Glutamatergic neuron (in vitro differentiated cells): ENCODE results near the gene HSPG2. TPM values are rescaled to one million over a fixed set of nuclear protein-coding genes. Genes with fewer than 3 reads are reported as not detected.

Experiments
- DNase-seq: peaks from one replicate; pipeline ENCODE4 v3.0.0; 2022
- H3K27ac Mint-ChIP-seq: one replicate; pipeline ENCODE4 v1.8.0; 2020; ENCODE audit warnings: mild to moderate bottlenecking, mixed read lengths, inconsistent platforms; ENCODE audit not compliant: unreplicated experiment
- H3K27me3 Mint-ChIP-seq: one replicate; pipeline ENCODE4 v1.8.0; 2020; ENCODE audit warnings: mild to moderate bottlenecking, moderate library complexity, mixed read lengths, inconsistent platforms; ENCODE audit not compliant: unreplicated experiment
- H3K36me3 Mint-ChIP-seq: one replicate; pipeline ENCODE4 v1.8.0; 2020; ENCODE audit warnings: mild to moderate bottlenecking, mixed read lengths, inconsistent platforms; ENCODE audit not compliant: unreplicated experiment
- H3K4me1 Mint-ChIP-seq: one replicate; pipeline ENCODE4 v1.8.0; 2020; ENCODE audit warnings: mild to moderate bottlenecking, low read depth, mixed read lengths, inconsistent platforms; ENCODE audit not compliant: unreplicated experiment
- H3K4me3 Mint-ChIP-seq: one replicate; pipeline ENCODE4 v1.8.0; 2020; ENCODE audit warnings: mild to moderate bottlenecking, mixed read lengths, inconsistent platforms; ENCODE audit not compliant: unreplicated experiment
- H3K9me3 Mint-ChIP-seq: one replicate; pipeline ENCODE4 v1.8.0; 2020; ENCODE audit warnings: mild to moderate bottlenecking, moderate library complexity, mixed read lengths, inconsistent platforms; ENCODE audit not compliant: unreplicated experiment
- CTCF ChIP-seq: fragments of 200-600 bp; sonication (generic); IDR thresholded peaks from one replicate; pipeline ENCODE4 v1.5.0; 2021; ENCODE audit not compliant: partially characterized antibody, unreplicated experiment
- total RNA-seq: library from RNA; stranded (reverse); fragmentation: NEBNext Ultra II Directional; extraction: Animal tissue kit (Norgen Biotek cat#: 25700); gene quantifications from one replicate; pipeline ENCODE4 v1.2.1, GENCODE V29; 2021; ENCODE audit not compliant: unreplicated experiment

Gene HSPG2
- total RNA-seq, 1 donor from 2014 or later = 3.3 TPM

- no peak overlapping the region for H3K27ac Mint-ChIP-seq
These were observed 20.5 kb downstream of the HSPG2 start for GRCh38 chr1:21916447-21917238.

GRCh38 chr1:21914880-21915640, 22.1 kb downstream of the HSPG2 start:
- no peak overlapping the region for H3K4me3 Mint-ChIP-seq
- no peak for DNase-seq
- peaks cover 2% of the 10 kb centered on the region for H3K9me3 Mint-ChIP-seq
- H3K27me3 Mint-ChIP-seq = no peaks in the 10 kb centered on the region
- H3K4me1 Mint-ChIP-seq = peaks cover 12% of the 10 kb centered on the region
- no peak overlapping the region for H3K27ac Mint-ChIP-seq
- TF ChIP-seq CTCF = no peak
- H3K36me3 Mint-ChIP-seq = no peaks in the 10 kb centered on the region

More at GRCh38 chr1:21916447-21917238, 20.5 kb downstream of the HSPG2 start:
- no peaks in the 10 kb centered on the region for H3K27me3 Mint-ChIP-seq
- no peak for TF ChIP-seq CTCF
- H3K4me3 Mint-ChIP-seq = no peak overlapping the region
- H3K36me3 Mint-ChIP-seq = no peaks in the 10 kb centered on the region
- H3K9me3 Mint-ChIP-seq = peaks cover 2% of the 10 kb centered on the region
- H3K4me1 Mint-ChIP-seq = peaks cover 11% of the 10 kb centered on the region
- no peak for DNase-seq

GRCh38 chr1:21914450-21914849, 22.7 kb downstream of the HSPG2 start:
- H3K27me3 Mint-ChIP-seq = no peaks in the 10 kb centered on the region
- peaks cover 2% of the 10 kb centered on the region for H3K9me3 Mint-ChIP-seq
- no peak overlapping the region for H3K27ac Mint-ChIP-seq
- no peak for DNase-seq
- peaks cover 12% of the 10 kb centered on the region for H3K4me1 Mint-ChIP-seq
- H3K4me3 Mint-ChIP-seq = no peak overlapping the region
- TF ChIP-seq CTCF = no peak
- no peaks in the 10 kb centered on the region for H3K36me3 Mint-ChIP-seq

DNA sequence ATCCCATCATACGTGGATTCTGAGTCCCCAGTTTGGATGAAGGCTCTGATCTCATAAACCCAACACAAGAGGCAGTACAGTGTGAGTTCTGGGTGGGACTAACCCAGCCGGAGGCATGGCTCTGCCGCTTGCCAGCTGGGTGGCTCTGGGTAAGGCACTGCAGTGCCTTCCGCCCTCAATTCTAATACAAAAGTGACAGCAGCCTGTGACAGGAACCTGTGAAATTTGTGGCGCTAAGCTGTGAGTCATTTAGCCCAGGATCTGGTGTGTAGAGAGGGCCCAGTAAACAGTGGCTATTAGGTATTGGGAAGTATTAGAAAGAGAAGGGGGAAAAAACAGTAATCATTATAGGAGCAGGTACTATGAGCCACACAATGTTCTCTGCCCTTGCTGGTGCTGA, 23.3 kb downstream of the HSPG2 start:
- no peak for TF ChIP-seq CTCF
- Mint-ChIP-seq H3K36me3 (no peaks in the 10 kb centered on the region), H3K4me3 (no peak overlapping the region), H3K9me3 (peaks cover 2% of the 10 kb centered on the region), H3K27me3 (no peaks in the 10 kb centered on the region), H3K27ac (no peak overlapping the region), H3K4me1 (peaks cover 12% of the 10 kb centered on the region)
- DNase-seq = no peak

- Mint-ChIP-seq H3K27me3 (no peaks in the 10 kb centered on the region), H3K4me3 (no peak overlapping the region), H3K36me3 (no peaks in the 10 kb centered on the region), H3K9me3 (peaks cover 2% of the 10 kb centered on the region), H3K27ac (no peak overlapping the region), H3K4me1 (peaks cover 12% of the 10 kb centered on the region)
- DNase-seq = no peak
- TF ChIP-seq CTCF = no peak
These were observed 23.9 kb downstream of the HSPG2 start for GRCh38 chr1:21913258-21913657.
